NK-92 treated with Interleukin-12 subunit alpha and Interleukin-12 subunit beta, amount 100 ng/mL, for 24 hours (cell line): ENCODE data around the gene C3orf18.
A peak's percentile ranks its signal among the peaks of the same experiment; 100 is the strongest.

Experiments used
- DNase-seq: peaks from one replicate; lab custom pipeline; 2025; lab: John Stamatoyannopoulos, UW

C3orf18 gene

GRCh38 chr3:50567386-50568167, at the start of gene C3orf18:
TSS of gene C3orf18 (minus strand) at chr3:50567747. CDS start at chr3:50565699, 2,048 bp downstream.
- DNase-seq: peak; percentile 77

- peak; percentile 83 for DNase-seq
Observed at GRCh38 chr3:50616770-50617095, 49.2 kb upstream of the C3orf18 start.

GRCh38 chr3:50616003-50616769, 48.6 kb upstream of the C3orf18 start:
- peak; percentile 73 for DNase-seq

- DNase-seq: no peak
Observed at GRCh38 chr3:50615190-50615589, 47.6 kb upstream of the C3orf18 start.

- no peak for DNase-seq
Observed at GRCh38 chr3:50612970-50613846, 45.7 kb upstream of the C3orf18 start.

GRCh38 chr3:50612234-50612882, 44.8 kb upstream of the C3orf18 start:
- no peak for DNase-seq

- peak; percentile 98 for DNase-seq
Observed at GRCh38 chr3:50611464-50612233, 44.1 kb upstream of the C3orf18 start, which contains the start of gene CISH. TSS of gene CISH (minus strand) at chr3:50611774. CDS start at chr3:50611650, 124 bp downstream.

- DNase-seq: no peak
Observed at GRCh38 chr3:50610992-50611463, 43.5 kb upstream of the C3orf18 start.

GRCh38 chr3:50610181-50610971, 42.8 kb upstream of the C3orf18 start:
- DNase-seq: no peak

GRCh38 chr3:50609763-50610085, 42.2 kb upstream of the C3orf18 start:
- DNase-seq: no peak

GRCh38 chr3:50609071-50609762, 41.7 kb upstream of the C3orf18 start:
- no peak for DNase-seq

- DNase-seq: no peak
Observed at GRCh38 chr3:50608278-50608677, 40.7 kb upstream of the C3orf18 start.

GRCh38 chr3:50607271-50608091, 39.9 kb upstream of the C3orf18 start:
- no peak for DNase-seq

GRCh38 chr3:50606596-50606995, 39.0 kb upstream of the C3orf18 start:
- DNase-seq: peak; percentile 43

- no peak for DNase-seq
Observed at GRCh38 chr3:50605901-50606326, 38.4 kb upstream of the C3orf18 start.

- no peak for DNase-seq
Observed at GRCh38 chr3:50604628-50605588, 37.4 kb upstream of the C3orf18 start.

- no peak for DNase-seq
Observed at GRCh38 chr3:50604110-50604621, 36.6 kb upstream of the C3orf18 start.
